Effector CD8-positive, alpha-beta T cell (primary cell): Measurements from ENCODE around the gene RBM34.
A peak's percentile ranks its signal among the peaks of the same experiment; 100 is the strongest.
"Not testable (repeated sequence)": the region's sequence is repeated elsewhere in the genome, so short reads cannot be mapped to it uniquely, and the experiment has no call there.

Experiments used
- DNase-seq: peaks from one replicate; lab custom pipeline; 2025; lab: John Stamatoyannopoulos, UW
- total RNA-seq, 4 experiments: gene quantifications; one replicate each; lab custom pipeline; 2026; lab: John Stamatoyannopoulos, UW

RBM34 gene, protein sequence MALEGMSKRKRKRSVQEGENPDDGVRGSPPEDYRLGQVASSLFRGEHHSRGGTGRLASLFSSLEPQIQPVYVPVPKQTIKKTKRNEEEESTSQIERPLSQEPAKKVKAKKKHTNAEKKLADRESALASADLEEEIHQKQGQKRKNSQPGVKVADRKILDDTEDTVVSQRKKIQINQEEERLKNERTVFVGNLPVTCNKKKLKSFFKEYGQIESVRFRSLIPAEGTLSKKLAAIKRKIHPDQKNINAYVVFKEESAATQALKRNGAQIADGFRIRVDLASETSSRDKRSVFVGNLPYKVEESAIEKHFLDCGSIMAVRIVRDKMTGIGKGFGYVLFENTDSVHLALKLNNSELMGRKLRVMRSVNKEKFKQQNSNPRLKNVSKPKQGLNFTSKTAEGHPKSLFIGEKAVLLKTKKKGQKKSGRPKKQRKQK
- 2.5 to 5.4 (median 3.0) reads per million in 4 experiments for total RNA-seq

DNA sequence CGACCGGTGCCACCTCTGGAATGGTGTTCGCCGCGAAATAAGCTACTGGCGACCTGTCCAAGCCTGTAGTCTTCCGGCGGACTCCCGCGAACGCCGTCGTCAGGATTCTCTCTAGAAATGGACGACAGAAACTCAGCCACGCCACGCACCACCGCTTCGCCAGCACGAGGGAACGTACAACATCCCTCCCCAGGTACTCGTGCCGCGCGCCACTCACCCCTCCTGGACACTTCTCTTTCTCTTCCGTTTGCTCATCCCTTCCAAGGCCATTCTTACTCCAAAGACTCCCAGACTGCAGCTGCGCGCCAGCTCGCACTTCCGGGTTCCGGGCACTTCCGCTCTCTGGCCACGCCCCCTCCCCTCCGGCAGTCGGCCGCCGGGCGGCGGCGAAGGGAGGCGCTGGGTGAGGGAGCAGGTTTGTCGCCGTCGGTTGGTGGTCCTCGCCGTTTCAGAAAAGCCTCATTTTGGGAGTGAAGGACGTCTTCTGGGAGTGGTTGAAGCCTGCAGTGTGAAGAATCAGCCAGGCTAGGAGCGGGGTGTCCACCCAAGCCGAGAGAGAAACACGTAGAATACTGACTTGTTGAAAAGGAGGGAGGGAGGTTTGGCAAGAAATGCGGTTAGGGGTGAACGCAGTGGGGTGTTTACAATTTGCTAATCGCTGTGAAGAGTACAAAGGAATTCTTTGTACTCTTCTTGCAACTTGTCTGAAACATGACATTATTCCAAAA, at the start of gene RBM34:
Gene RBM34 (minus strand): TSS at position 294 of the 728 bp plus-strand sequence. CDS start 24 bp downstream, at position 270.
- DNase-seq: peak; percentile 86

DNA sequence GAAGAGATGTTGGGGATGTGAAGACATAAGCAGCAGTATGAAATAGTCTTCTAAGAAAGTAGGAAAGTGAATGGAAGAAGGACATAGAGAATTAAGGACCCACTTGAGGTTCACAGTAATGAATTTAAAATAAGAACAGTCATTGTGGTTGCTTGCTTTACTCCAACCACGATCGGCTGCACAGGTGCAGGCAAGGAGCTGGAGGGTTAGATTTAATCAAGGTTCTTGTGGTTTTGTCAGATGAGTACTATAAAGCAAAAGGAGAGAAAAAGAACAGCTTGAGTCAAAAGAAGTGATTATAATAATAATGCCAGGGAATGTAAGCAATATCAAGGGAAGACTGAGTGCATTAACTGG, 46.1 kb upstream of the RBM34 start:
- no peak for DNase-seq

DNA sequence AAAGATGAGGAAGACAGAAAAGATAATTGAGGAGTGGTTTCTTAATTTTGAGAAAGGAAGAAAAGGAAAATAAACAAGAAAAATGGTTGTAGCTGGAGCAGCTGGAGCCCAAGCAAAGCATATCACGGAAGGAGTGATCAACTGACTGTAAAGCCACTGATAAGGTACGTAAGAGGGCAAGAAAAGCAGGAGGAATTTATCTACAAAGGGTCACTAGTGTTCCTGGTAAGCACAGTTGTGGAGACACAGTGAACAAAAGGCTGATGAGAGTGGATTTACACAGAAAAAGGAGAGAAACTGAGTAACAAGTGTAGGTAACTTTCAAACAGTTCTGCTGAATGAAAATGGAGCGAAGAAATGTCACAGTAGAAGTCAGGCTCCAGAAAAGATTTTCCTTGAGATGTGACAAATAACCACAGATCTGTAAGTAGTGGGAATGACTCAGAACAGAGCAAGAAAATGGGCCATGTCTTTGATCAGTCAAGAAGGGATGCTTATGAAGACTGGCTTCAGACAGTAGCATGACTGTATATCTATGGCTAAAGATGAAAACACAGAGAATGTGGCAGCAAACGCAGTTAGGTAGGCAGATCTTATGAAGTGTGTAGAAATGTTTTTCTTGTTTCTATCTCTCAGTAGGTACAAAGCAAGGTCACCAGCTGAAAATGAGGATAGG, 45.6 kb upstream of the RBM34 start:
- no peak for DNase-seq

DNA sequence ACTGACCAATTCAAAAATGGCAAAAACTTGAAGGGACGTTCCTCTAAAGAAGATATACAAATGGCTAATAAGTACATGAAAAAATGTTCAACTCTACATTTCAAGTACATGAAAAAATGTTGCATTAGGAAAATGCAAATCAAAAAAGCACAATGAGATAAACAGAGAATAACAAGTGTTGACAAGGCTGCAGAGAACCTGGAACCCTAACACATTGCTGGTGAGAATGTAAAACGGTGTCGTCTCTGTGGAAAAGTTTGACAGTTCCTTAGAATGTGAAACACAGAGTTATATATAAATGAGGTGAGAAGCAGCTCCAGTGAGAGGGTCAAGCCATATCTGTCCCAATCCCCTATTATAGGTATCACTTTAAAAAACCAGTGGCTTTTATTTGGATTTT, 44.6 kb upstream of the RBM34 start:
- DNase-seq: no peak

DNA sequence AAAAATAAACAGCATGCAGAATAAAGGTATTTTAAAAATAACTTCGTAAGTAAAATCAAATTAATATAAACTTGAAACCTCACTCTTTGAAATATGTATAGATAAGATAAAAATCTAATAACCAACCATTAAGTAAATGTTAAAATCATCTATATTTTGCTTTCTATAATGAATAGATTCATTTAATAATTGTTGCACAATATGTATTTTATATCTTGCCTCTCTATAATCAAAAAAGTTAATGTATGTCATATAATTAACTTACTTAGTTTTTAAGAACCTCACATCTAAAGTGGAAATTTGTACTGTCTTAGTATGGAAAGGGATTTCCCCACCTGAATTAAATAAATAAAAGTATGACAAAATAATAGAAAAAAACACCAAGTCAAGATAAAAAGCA, 42.4 kb upstream of the RBM34 start:
- DNase-seq: no peak

DNA sequence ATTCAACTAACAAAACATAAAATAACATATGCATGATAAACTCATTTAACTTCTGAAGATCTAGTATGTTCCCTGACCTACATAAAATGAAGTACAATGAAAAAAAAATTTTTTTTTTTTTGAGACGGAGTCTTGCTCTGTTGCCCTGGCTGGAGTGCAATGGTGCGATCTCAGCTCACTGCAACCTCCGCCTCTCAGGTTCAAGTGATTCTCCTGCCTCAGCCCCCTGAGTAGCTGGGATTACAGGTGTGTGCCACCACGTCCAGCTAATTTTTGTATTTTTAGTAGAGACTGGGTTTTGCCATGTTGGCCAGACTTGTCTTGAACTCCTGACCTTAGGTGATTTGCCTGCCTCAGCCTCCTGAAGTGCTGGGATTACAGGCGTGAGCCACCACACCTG, 41.4 kb upstream of the RBM34 start:
- not testable (repeated sequence) for DNase-seq

DNA sequence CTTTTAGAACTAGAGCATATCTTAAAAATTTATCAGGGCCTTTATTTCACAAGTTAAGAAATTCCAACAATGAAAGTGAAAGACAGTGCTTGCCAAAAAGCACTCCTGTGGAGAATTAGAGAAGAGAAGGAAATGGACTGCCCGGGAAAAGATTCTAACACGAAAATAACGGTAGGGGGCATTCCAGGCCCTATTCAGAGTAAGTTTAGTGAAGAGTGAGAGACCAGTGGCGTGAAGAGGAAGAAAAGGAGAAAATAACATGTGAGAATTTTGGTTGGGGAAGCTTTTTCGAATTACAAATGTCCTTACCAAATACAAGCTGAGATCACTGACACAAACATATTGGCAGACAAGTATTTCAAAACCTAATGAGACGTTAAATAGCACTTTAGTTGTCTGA, 38.4 kb upstream of the RBM34 start:
- DNase-seq: no peak

DNA sequence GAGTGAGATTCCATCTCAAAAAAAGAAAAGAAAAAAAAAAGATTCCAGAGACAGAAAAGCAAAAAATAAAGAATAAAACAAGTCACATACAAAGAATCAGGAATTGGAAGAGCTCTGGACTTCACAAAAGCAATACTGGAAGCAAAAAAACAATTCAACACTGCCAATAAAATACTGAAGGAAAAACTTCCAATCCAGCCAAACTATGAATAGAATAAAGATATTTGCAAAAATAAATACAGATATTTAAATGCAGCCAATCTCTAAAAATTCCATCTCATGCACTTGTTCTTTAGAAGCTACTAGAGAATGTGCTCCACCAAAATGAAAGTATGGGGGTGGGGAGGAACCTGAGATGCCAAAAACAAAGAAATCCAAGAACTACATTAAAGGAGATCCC, 29.4 kb upstream of the RBM34 start:
- DNase-seq: no peak

DNA sequence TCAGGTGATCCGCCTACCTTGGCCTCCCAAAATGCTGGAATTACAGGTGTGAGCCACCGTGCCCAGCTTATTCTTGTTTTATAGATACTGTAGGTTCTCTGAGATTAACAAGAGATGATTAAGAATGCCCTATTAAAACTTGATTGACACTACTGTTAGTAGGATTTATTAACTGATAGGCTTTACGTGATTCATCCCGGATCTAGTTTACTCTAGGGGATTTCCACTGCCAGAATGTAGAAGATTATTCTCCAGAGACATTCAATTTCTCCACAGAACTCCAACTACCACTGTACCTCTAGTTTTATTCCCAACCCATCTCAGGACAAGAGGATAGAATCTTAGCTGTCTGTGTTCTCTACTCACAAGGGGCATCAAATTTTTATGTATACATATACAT, 26.3 kb upstream of the RBM34 start:
- DNase-seq: no peak

DNA sequence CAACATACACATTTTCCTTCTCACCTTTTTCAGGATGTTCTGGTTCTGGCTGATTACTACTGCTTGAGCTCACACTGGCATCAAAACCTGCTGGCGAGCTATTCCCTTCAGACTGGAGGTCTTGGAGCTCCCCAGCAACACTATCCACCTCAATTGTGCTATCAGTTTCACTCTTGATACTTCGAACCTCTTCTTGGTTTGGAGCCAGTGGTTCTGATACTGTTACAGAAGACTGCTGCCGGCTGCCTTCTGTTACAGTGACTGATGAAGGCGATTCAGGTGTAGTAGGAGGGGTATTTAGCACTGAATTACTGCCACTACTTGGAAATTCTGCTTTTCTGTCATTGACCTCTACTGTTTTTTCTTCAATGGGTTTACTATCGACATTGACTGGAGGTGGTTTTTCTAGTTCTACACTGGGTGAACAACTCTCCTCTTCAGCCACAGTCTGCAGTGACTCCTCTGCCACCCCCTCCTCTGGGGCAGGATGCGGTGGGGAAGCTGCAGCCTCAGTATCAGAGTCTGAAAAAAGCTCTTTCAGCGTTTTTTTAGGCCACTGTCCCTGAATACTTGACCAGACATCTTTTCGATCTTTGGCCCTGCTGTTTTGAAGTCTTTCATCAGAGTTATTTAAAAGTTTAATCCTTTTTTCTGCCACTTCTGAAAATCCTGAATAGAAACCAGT, 20.7 kb upstream of the RBM34 start:
- DNase-seq: no peak

DNA sequence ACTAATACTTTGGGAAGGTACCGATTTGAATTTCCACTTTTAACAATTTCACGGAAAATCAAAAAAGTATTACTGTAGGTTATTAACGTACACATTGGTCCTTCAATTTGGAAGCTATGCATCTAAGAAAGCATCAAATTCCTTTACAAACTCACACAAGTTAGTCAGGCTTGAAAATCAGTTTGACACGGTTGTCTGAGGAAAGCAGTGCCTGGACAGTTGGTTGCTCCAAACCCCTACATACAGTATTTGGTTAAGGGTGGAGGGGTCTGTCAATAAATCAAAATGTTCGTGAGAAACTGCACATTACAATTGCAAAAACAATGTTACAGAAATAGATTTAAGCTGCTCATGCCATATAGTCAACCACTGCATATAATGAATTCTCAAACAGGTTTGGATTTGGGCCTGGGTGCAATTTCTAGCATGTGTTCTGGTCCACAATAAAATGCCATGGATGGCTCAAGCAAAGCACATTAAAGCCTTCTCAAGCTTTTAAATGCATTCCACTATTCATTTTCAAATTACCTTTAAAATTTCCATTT, 19.9 kb upstream of the RBM34 start:
- no peak for DNase-seq

DNA sequence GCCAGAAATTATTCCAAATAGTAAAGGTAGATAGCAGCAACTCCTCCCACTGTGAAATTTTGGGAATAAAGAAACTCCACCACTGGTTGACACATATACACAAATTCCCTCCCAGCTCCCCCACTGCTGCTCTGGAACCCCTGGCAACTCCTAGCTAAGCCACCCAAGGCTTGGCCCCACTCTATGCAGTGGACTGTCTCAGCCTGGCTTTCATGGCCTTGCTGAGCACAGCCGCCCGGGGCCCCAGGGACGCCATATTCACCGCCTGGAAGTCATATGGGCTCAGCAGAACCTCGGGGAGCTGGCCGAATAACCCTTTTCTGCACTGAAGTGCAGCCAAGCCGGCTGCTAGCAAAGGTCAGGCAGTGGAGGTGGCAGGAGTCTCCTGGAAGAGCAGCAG, 15.4 kb upstream of the RBM34 start:
- no peak for DNase-seq

DNA sequence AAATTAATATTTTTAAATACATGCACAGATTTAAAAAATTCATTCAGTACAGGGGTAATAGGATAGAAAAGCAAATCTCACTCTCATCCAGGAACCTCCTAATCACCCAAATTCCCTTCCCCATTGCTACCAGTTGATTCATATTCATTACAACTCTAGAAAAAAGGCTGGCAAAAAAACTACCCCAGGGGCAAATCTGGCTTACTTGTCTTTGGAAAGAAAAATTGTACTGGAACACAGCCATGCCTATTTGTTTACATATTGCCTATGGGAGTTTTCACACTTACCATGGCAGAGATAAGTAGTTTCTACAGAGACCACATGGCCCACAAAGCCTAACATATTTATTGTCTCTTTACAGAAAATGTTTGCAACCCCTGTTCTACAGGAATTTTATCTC, 8.9 kb upstream of the RBM34 start:
- no peak for DNase-seq

DNA sequence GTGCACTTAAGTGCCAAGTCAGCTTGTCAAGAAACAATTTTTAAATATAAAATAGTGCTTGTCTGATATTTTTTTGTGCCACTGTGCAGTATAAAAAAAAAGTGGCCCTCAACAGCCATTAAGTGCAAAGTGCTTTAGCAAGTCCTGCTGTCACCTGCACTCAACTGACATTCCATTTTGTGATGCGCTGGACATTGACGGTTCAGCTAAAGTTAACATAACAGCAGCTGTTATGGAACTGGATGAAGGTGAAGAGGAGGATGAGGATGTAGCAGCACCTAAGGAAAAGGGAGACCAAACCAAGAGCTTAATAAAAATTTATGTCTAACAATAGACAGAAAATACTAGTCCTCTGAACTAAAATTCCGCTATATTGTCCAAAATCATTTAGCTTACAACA, 7.3 kb upstream of the RBM34 start:
- DNase-seq: no peak

DNA sequence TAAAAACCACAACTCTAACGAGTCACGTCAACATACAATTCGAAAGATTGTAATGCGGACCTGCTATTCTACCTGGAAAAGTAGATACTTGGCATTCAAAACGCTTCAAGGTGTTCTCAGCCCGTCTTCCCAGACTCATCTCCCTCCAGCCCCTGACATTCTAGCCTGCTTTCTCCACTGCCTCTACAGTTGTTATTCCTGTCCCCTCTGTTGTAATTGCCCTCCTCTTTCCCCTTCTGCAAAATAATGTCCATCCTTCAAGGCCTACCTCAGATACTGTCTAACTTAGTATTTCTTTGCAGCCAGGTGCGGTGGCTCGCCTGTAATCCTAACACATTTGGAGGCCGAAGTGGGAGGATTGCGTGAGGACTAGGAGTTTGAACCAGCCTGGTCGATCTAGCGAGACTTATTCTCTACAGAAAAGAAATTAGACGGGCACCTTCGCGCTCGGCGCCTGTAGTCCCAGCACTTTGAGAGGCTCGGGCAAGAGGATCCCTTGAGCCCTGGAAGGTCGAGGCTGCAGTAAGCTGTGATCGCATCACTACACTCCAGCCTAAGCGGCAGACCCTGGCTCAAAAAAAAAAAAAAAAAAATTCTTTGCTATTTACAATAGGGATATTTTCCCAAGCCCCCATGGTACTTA, 756 bp upstream of the RBM34 start:
- DNase-seq: no peak

DNA sequence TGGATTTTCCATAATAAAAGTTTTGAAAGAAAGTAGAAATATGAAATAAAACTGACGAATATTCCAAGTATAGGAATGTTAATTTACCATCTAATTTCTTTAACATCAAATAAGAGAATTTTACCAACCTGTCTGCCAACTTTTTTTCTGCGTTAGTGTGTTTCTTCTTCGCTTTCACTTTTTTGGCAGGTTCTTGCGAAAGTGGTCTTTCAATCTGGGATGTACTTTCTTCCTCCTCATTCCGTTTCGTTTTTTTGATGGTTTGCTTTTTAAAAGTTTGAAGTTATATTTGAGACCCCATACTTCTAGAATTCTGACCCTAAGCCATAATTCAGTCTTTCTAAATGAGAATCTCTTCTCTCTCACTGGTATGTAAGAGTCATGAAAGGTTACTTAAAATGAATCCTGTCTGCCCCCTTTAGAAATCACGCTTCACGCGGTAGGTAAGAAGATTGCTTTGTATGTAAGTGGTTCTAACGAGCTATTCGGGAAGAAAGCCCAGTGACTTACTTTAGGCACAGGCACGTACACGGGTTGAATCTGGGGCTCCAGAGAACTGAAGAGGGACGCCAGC, 580 bp downstream of the RBM34 start:
- no peak for DNase-seq

DNA sequence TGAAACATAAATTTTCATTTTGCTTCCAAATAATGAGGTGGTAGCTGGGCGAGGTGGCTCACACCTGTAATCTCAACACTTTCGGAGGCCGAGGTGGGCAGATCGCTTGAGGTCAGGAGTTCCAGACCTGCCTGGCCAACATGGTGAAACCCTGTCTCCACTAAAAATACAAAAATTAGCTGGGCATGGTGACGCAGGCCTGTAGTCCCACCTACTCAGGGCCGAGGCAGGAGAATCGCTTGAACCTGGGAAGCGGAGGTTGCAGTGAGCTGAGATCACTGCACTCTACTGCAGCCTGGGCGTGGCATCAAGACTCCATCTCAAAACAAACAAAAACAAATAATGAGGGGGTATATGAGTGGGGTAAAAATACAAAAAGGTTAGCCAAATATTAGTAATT, 1.1 kb downstream of the RBM34 start:
- not testable (repeated sequence) for DNase-seq

DNA sequence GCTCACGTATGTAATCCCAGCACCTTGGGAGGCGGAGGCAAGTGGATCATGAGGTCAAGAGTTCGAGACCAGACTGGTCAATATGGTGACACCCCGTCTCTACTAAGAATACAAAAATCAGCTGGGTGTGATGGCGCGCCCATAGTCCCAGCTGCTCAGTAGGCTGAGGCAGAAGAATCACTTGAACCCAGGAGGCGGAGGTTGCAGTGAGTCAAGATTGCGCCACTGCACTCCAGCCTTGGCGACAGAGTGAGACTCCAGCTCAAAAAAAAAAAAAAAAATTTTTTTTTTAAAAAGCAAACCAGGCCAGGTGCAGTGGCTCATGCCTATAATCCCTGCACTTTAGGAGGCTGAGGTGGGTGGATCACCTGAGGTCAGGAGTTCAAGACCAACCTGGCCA, 1.8 kb downstream of the RBM34 start:
- DNase-seq: not testable (repeated sequence)

DNA sequence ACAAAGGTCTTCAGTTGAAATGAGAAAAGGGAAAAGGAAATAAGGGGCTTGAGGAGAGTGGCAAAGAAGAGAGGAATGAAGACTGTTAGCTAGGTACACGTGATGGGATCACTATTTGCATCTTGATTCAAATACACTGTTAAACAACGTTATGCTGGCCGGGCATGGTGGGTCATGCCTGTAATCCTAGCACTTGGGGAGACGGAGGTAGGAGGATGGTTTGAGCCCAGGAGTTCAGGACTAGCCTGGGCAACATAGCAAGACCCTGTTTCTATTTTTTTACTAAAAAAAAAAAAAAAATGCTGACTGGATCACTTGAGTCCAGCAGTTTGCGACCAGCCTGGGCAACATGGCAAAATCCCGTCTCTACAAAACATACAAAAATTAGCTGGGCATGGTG, 2.4 kb downstream of the RBM34 start:
- no peak for DNase-seq

DNA sequence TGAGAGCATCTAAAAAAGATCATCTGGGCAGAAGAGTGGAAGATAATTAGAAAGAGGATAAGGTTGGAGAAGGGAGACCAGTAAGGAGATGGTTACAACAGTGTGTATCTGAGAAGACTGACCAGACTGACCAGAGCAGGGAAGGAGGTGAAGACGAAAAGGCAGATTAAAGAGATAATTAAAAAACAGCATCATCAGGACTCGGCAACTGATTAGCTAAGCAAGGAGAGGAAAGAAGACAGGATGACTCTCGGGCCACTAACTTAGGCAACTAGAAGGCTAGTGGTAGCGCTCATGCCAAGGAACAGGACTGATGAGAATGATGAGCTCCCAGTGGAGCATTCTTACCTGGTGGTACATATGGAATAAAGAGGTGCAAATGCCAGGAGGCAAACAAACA, 3.9 kb downstream of the RBM34 start:
- no peak for DNase-seq

DNA sequence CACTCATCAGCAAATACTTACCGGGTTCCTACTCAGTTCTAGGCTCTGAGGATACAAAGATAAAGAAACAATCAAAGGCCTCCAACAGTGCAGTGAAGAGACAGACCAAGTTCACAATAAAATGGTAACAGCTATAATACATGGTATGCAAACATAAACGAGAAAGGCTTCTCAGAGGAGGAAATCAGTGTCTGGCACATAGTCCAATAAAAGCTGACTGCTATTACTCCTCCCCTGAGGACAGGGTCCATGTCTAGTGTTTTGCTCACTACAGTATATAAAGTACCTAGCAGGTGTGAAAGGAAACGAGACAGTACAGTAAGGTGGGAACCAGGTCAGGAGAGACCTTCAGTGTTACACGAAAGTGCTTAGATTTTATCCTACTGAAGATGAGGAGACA, 4.3 kb downstream of the RBM34 start:
- no peak for DNase-seq
